ENCODE results near the gene MYO6.

The MYO6 gene

GRCh38 chr6:75752365-75752764 is 3.3 kb downstream of the MYO6 start:
- no peaks in the 10 kb centered on the region for H3K9me3 ChIP-seq (ENCODE audit: low read length)
- H3K27ac ChIP-seq (ENCODE audit: low read depth, low read length, poor library complexity, severe bottlenecking), result no peak overlapping the region
- H3K4me3 ChIP-seq (ENCODE audit: low read depth, low read length, poor library complexity, severe bottlenecking), result no peak overlapping the region
- H3F3A ChIP-seq (ENCODE audit: insufficient read depth, low read length), result no peaks in the 10 kb centered on the region
- no peaks in the 10 kb centered on the region for H3K36me3 ChIP-seq (ENCODE audit: insufficient read depth, low read length)
- no peaks in the 10 kb centered on the region for H3K27me3 ChIP-seq (ENCODE audit: insufficient read depth, low read length)
- no peaks in the 10 kb centered on the region for H3K9me2 ChIP-seq (ENCODE audit: low read depth, low read length)
- no peaks in the 10 kb centered on the region for H4K20me1 ChIP-seq (ENCODE audit: insufficient read depth, low read length)
- H3K4me2 ChIP-seq (ENCODE audit: low read length), result no peak overlapping the region
- H3K79me2 ChIP-seq (ENCODE audit: insufficient read depth, low read length), result no peaks in the 10 kb centered on the region
- no peak overlapping the region for H3K9ac ChIP-seq (ENCODE audit: low read length)
- no peak for TF ChIP-seq CTCF (IDR thresholded peaks at IDR 0.05; ENCODE audit: low read length)
- TF ChIP-seq EZH2 (IDR thresholded peaks at IDR 0.05; ENCODE audit: borderline replicate concordance, low read length), result no peak
- no peak overlapping the region for H2AFZ ChIP-seq (ENCODE audit: low read length)
- peaks cover 20% of the 10 kb centered on the region for H3K4me1 ChIP-seq (ENCODE audit: insufficient read depth, low read length, severe bottlenecking)

- no peak for TF ChIP-seq EZH2 (IDR thresholded peaks at IDR 0.05; ENCODE audit: borderline replicate concordance, low read length)
- Histone ChIP-seq H3K4me1 (ENCODE audit: insufficient read depth, low read length, severe bottlenecking) (no peaks in the 10 kb centered on the region), H3K79me2 (ENCODE audit: insufficient read depth, low read length) (no peaks in the 10 kb centered on the region), H3K9me3 (ENCODE audit: low read length) (no peaks in the 10 kb centered on the region), H3K27ac (ENCODE audit: low read depth, low read length, poor library complexity, severe bottlenecking) (no peak overlapping the region), H2AFZ (ENCODE audit: low read length) (no peak overlapping the region), H3K9ac (ENCODE audit: low read length) (no peak overlapping the region), H3K36me3 (ENCODE audit: insufficient read depth, low read length) (no peaks in the 10 kb centered on the region), H4K20me1 (ENCODE audit: insufficient read depth, low read length) (no peaks in the 10 kb centered on the region), H3K4me2 (ENCODE audit: low read length) (no peak overlapping the region), H3K9me2 (ENCODE audit: low read depth, low read length) (no peaks in the 10 kb centered on the region), H3K27me3 (ENCODE audit: insufficient read depth, low read length) (no peaks in the 10 kb centered on the region), H3K4me3 (ENCODE audit: low read depth, low read length, poor library complexity, severe bottlenecking) (no peak overlapping the region), H3F3A (ENCODE audit: insufficient read depth, low read length) (no peaks in the 10 kb centered on the region)
Observed at GRCh38 chr6:75755704-75756103, 6.7 kb downstream of the MYO6 start.

GRCh38 chr6:75757295-75757694 is 8.3 kb downstream of the MYO6 start:
- H3F3A ChIP-seq (ENCODE audit: insufficient read depth, low read length), result no peaks in the 10 kb centered on the region
- H3K9ac ChIP-seq (ENCODE audit: low read length), result no peak overlapping the region
- H3K4me3 ChIP-seq (ENCODE audit: low read depth, low read length, poor library complexity, severe bottlenecking), result no peak overlapping the region
- no peaks in the 10 kb centered on the region for H3K36me3 ChIP-seq (ENCODE audit: insufficient read depth, low read length)
- no peaks in the 10 kb centered on the region for H3K9me2 ChIP-seq (ENCODE audit: low read depth, low read length)
- no peaks in the 10 kb centered on the region for H3K79me2 ChIP-seq (ENCODE audit: insufficient read depth, low read length)
- TF ChIP-seq CTCF (IDR thresholded peaks at IDR 0.05; ENCODE audit: low read length), result no peak
- no peak for TF ChIP-seq EZH2 (IDR thresholded peaks at IDR 0.05; ENCODE audit: borderline replicate concordance, low read length)
- no peak overlapping the region for H3K27ac ChIP-seq (ENCODE audit: low read depth, low read length, poor library complexity, severe bottlenecking)
- no peaks in the 10 kb centered on the region for H3K4me1 ChIP-seq (ENCODE audit: insufficient read depth, low read length, severe bottlenecking)
- no peak overlapping the region for H3K4me2 ChIP-seq (ENCODE audit: low read length)
- no peaks in the 10 kb centered on the region for H3K9me3 ChIP-seq (ENCODE audit: low read length)
- no peaks in the 10 kb centered on the region for H3K27me3 ChIP-seq (ENCODE audit: insufficient read depth, low read length)
- no peaks in the 10 kb centered on the region for H4K20me1 ChIP-seq (ENCODE audit: insufficient read depth, low read length)
- H2AFZ ChIP-seq (ENCODE audit: low read length), result no peak overlapping the region

GRCh38 chr6:75758061-75758460 is 9.0 kb downstream of the MYO6 start:
- TF ChIP-seq CTCF (IDR thresholded peaks at IDR 0.05; ENCODE audit: low read length), result no peak
- TF ChIP-seq EZH2 (IDR thresholded peaks at IDR 0.05; ENCODE audit: borderline replicate concordance, low read length), result no peak
- no peaks in the 10 kb centered on the region for H3K4me1 ChIP-seq (ENCODE audit: insufficient read depth, low read length, severe bottlenecking)
- no peaks in the 10 kb centered on the region for H3K79me2 ChIP-seq (ENCODE audit: insufficient read depth, low read length)
- H3K27ac ChIP-seq (ENCODE audit: low read depth, low read length, poor library complexity, severe bottlenecking), result no peak overlapping the region
- no peaks in the 10 kb centered on the region for H3K9me3 ChIP-seq (ENCODE audit: low read length)
- no peak overlapping the region for H3K4me3 ChIP-seq (ENCODE audit: low read depth, low read length, poor library complexity, severe bottlenecking)
- H3K4me2 ChIP-seq (ENCODE audit: low read length), result no peak overlapping the region
- H3K9ac ChIP-seq (ENCODE audit: low read length), result no peak overlapping the region
- no peaks in the 10 kb centered on the region for H3K9me2 ChIP-seq (ENCODE audit: low read depth, low read length)
- no peaks in the 10 kb centered on the region for H3K36me3 ChIP-seq (ENCODE audit: insufficient read depth, low read length)
- no peaks in the 10 kb centered on the region for H4K20me1 ChIP-seq (ENCODE audit: insufficient read depth, low read length)
- no peaks in the 10 kb centered on the region for H3F3A ChIP-seq (ENCODE audit: insufficient read depth, low read length)
- H3K27me3 ChIP-seq (ENCODE audit: insufficient read depth, low read length), result no peaks in the 10 kb centered on the region
- no peak overlapping the region for H2AFZ ChIP-seq (ENCODE audit: low read length)

Measured in OCI-LY1 (cell line).